ENCODE data around the gene CMTM4. TPM values are rescaled to one million over a fixed set of nuclear protein-coding genes. Genes with fewer than 3 reads are reported as not detected.

The CMTM4 gene
- total RNA-seq, 1 experiment from 2014 or later: 110 TPM

GRCh38 chr16:66701026-66701425 is 4.5 kb upstream of the CMTM4 start:
- no peak overlapping the region for H3K27ac Mint-ChIP-seq (ENCODE audit: unreplicated experiment)
- CTCF ChIA-PET: no interaction called here
- intact Hi-C loops (cut with micrococcal nuclease; ENCODE audit: unreplicated experiment): no loop called here
- peaks cover 11% of the 10 kb centered on the region for H3K36me3 Mint-ChIP-seq (ENCODE audit: insufficient read depth, unreplicated experiment)
- H3K27me3 Mint-ChIP-seq (ENCODE audit: unreplicated experiment): peaks cover 26% of the 10 kb centered on the region
- no peak for TF ChIP-seq CTCF (IDR thresholded peaks at IDR 0.05; ENCODE audit: unreplicated experiment)
- H3K4me1 Mint-ChIP-seq (ENCODE audit: low read depth, unreplicated experiment): no peaks in the 10 kb centered on the region
- no peak for DNase-seq
- no peaks in the 10 kb centered on the region for H3K9me3 Mint-ChIP-seq (ENCODE audit: low read depth, unreplicated experiment)
- BruUV-seq (replicated peaks): no TSS peak
- no peak overlapping the region for H3K4me3 Mint-ChIP-seq (ENCODE audit: low read depth, unreplicated experiment)

GRCh38 chr16:66699898-66700297 is 3.4 kb upstream of the CMTM4 start:
- DNase-seq: no peak
- intact Hi-C loops (cut with micrococcal nuclease; ENCODE audit: unreplicated experiment): loop anchor here (10.0 kb wide), 1 partner anchor 85 kb away; no protein-coding TSS in a partner anchor
- CTCF ChIA-PET: interaction anchor here (0.7 kb wide), 1 partner anchor 22 kb away, joined by 3 read pairs; no protein-coding TSS in a partner anchor
- no peaks in the 10 kb centered on the region for H3K9me3 Mint-ChIP-seq (ENCODE audit: low read depth, unreplicated experiment)
- H3K36me3 Mint-ChIP-seq (ENCODE audit: insufficient read depth, unreplicated experiment): peaks cover 23% of the 10 kb centered on the region
- no TSS peak for BruUV-seq (replicated peaks)
- no peak for TF ChIP-seq CTCF (IDR thresholded peaks at IDR 0.05; ENCODE audit: unreplicated experiment)
- H3K4me3 Mint-ChIP-seq (ENCODE audit: low read depth, unreplicated experiment): no peak overlapping the region
- peaks cover 6% of the 10 kb centered on the region for H3K4me1 Mint-ChIP-seq (ENCODE audit: low read depth, unreplicated experiment)
- no peak overlapping the region for H3K27ac Mint-ChIP-seq (ENCODE audit: unreplicated experiment)
- peaks cover 26% of the 10 kb centered on the region for H3K27me3 Mint-ChIP-seq (ENCODE audit: unreplicated experiment)

- TF ChIP-seq CTCF (IDR thresholded peaks at IDR 0.05; ENCODE audit: unreplicated experiment): no peak
- no peak overlapping the region for H3K27ac Mint-ChIP-seq (ENCODE audit: unreplicated experiment)
- intact Hi-C loops (cut with micrococcal nuclease; ENCODE audit: unreplicated experiment): loop anchor here (10.0 kb wide), 1 partner anchor 83 kb away; no protein-coding TSS in a partner anchor
- no peak for DNase-seq
- no TSS peak for BruUV-seq (replicated peaks)
- no peaks in the 10 kb centered on the region for H3K9me3 Mint-ChIP-seq (ENCODE audit: low read depth, unreplicated experiment)
- no peak overlapping the region for H3K4me3 Mint-ChIP-seq (ENCODE audit: low read depth, unreplicated experiment)
- H3K36me3 Mint-ChIP-seq (ENCODE audit: insufficient read depth, unreplicated experiment): peaks cover 28% of the 10 kb centered on the region
- peaks cover 7% of the 10 kb centered on the region for H3K27me3 Mint-ChIP-seq (ENCODE audit: unreplicated experiment)
- H3K4me1 Mint-ChIP-seq (ENCODE audit: low read depth, unreplicated experiment): peaks cover 25% of the 10 kb centered on the region
- CTCF ChIA-PET: interaction anchor here (1.3 kb wide), 1 partner anchor 47 kb away, joined by 4 read pairs; no protein-coding TSS in a partner anchor
Measured at GRCh38 chr16:66698046-66698445, 1.5 kb upstream of the CMTM4 start.

- peaks cover 31% of the 10 kb centered on the region for H3K4me1 Mint-ChIP-seq (ENCODE audit: low read depth, unreplicated experiment)
- no peak for TF ChIP-seq CTCF (IDR thresholded peaks at IDR 0.05; ENCODE audit: unreplicated experiment)
- no peaks in the 10 kb centered on the region for H3K9me3 Mint-ChIP-seq (ENCODE audit: low read depth, unreplicated experiment)
- intact Hi-C loops (cut with micrococcal nuclease; ENCODE audit: unreplicated experiment): loop anchor here (10.0 kb wide), 1 partner anchor 81 kb away; no protein-coding TSS in a partner anchor
- DNase-seq: peak; percentile 64
- BruUV-seq (replicated peaks): no TSS peak
- CTCF ChIA-PET: interaction anchor here (0.6 to 1.6 kb wide), 6 partner anchors 9 to 88 kb away, joined by 3 to 6 read pairs (median 4); no protein-coding TSS in a partner anchor
- H3K27me3 Mint-ChIP-seq (ENCODE audit: unreplicated experiment): no peaks in the 10 kb centered on the region
- peak overlapping the region; percentile 56 for H3K27ac Mint-ChIP-seq (ENCODE audit: unreplicated experiment)
- H3K4me3 Mint-ChIP-seq (ENCODE audit: low read depth, unreplicated experiment): peak overlapping the region; percentile 89
- peaks cover 35% of the 10 kb centered on the region for H3K36me3 Mint-ChIP-seq (ENCODE audit: insufficient read depth, unreplicated experiment)
Measured at GRCh38 chr16:66695935-66696668, 441 bp downstream of the CMTM4 start.

All from Calu3 (cell line).